ENCODE results near the gene TIRAP.

DNA sequence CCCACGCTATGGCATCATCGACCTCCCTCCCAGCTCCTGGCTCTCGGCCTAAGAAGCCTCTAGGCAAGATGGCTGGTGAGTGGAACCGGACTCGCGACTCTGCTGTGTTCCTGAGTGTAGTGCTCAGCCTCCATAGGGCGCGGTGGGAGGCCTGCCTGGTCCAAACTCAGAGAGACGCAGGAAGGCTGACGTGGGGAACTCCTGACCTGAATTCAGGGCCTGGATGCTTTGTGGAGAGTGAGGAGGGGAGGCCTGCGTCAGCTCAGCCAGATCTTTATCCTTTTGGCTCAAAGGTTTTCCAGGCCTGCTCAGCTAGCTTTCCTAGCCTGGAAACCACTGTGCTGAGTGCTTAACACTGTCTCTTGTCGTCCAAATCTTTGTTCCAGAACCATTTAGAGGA lies 8.0 kb downstream of the TIRAP start:
- TF ChIP-seq RNF2 (IDR thresholded peaks at IDR 0.05; ENCODE audit: borderline replicate concordance, low read depth, low read length, missing control alignments, poor library complexity, severe bottlenecking) (no peak), CHD2 (IDR thresholded peaks at IDR 0.05; ENCODE audit: low read length) (no peak), MAFK (IDR thresholded peaks at IDR 0.05; ENCODE audit: low read depth, low read length) (no peak), SIN3A (conservative IDR thresholded peaks at IDR 0.05 in 1 of 2, IDR thresholded peaks at IDR 0.05 in 1 of 2; ENCODE audit: low read depth in 1 of 2, low read length in 2 of 2) (no peak), EZH2 (IDR thresholded peaks at IDR 0.05; ENCODE audit: low read depth, low read length, severe bottlenecking) (no peak), POLR2A (IDR thresholded peaks at IDR 0.05; ENCODE audit: control extremely low read depth in 1 of 2, low read depth in 2 of 2, low read length in 2 of 2) (no peak), PHF8 (conservative IDR thresholded peaks at IDR 0.05; ENCODE audit: low read depth, low read length) (no peak), HDAC6 (IDR thresholded peaks at IDR 0.05; ENCODE audit: low read depth, low read length) (no peak), RAD21 (IDR thresholded peaks at IDR 0.05 in 1 of 2, conservative IDR thresholded peaks at IDR 0.05 in 1 of 2; ENCODE audit: low read depth in 2 of 2, low read length in 2 of 2) (no peak)
- TF ChIP-seq, protein P1, sequence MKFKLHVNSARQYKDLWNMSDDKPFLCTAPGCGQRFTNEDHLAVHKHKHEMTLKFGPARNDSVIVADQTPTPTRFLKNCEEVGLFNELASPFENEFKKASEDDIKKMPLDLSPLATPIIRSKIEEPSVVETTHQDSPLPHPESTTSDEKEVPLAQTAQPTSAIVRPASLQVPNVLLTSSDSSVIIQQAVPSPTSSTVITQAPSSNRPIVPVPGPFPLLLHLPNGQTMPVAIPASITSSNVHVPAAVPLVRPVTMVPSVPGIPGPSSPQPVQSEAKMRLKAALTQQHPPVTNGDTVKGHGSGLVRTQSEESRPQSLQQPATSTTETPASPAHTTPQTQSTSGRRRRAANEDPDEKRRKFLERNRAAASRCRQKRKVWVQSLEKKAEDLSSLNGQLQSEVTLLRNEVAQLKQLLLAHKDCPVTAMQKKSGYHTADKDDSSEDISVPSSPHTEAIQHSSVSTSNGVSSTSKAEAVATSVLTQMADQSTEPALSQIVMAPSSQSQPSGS (IDR thresholded peaks at IDR 0.05; ENCODE audit: low read length), result no peak
- TF ChIP-seq, protein P2, sequence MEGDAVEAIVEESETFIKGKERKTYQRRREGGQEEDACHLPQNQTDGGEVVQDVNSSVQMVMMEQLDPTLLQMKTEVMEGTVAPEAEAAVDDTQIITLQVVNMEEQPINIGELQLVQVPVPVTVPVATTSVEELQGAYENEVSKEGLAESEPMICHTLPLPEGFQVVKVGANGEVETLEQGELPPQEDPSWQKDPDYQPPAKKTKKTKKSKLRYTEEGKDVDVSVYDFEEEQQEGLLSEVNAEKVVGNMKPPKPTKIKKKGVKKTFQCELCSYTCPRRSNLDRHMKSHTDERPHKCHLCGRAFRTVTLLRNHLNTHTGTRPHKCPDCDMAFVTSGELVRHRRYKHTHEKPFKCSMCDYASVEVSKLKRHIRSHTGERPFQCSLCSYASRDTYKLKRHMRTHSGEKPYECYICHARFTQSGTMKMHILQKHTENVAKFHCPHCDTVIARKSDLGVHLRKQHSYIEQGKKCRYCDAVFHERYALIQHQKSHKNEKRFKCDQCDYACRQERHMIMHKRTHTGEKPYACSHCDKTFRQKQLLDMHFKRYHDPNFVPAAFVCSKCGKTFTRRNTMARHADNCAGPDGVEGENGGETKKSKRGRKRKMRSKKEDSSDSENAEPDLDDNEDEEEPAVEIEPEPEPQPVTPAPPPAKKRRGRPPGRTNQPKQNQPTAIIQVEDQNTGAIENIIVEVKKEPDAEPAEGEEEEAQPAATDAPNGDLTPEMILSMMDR (IDR thresholded peaks at IDR 0.05; ENCODE audit: control extremely low read depth in 1 of 3, insufficient read depth in 1 of 3, low read depth in 1 of 3, low read length in 3 of 3), result no peak

All from H1 (cell line).